Measurements from ENCODE around the gene CBX1.

GRCh38 chr17:48066656-48067055, 34.6 kb downstream of the CBX1 start:
- TF ChIP-seq CTCF (IDR thresholded peaks at IDR 0.05; ENCODE audit: control extremely low read depth in 1 of 3, insufficient read depth in 1 of 3, low read depth in 1 of 3, low read length in 3 of 3) (no peak), TAF1 (IDR thresholded peaks at IDR 0.05; ENCODE audit: low read depth, low read length) (no peak)
